HG03064 (cell line): ENCODE measurements around the gene UCK2.

Experiments
- ATAC-seq: cut with Tn5 transposase; IDR thresholded peaks from one replicate; pipeline ENCODE4 v1.9.1; 2021; ENCODE audit warnings: low read depth; ENCODE audit not compliant: unreplicated experiment

Gene UCK2

GRCh38 chr1:165928075-165928731, 100.8 kb downstream of the UCK2 start:
- no peak for ATAC-seq

DNA sequence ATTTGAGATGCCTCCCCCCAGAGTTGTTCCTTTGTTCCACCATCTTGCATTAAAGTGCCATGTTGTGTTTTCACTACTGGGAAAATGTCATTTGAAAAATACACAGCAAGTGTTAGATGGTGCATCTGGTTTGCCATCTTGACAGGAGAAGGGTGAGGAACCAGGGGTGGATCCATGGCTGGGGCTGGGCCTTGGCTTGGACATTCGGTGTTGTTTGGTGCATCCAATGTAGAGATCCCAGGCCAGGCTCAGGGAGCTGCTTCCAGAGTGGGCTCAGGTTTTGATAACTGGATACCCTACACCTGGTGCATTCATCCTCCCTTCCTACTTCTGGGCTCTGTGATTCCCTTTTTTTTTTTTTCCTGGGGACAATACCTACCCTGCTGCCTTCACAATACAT, 103.5 kb downstream of the UCK2 start:
- ATAC-seq = no peak

GRCh38 chr1:165933446-165934170, 106.2 kb downstream of the UCK2 start:
- ATAC-seq = no peak

DNA sequence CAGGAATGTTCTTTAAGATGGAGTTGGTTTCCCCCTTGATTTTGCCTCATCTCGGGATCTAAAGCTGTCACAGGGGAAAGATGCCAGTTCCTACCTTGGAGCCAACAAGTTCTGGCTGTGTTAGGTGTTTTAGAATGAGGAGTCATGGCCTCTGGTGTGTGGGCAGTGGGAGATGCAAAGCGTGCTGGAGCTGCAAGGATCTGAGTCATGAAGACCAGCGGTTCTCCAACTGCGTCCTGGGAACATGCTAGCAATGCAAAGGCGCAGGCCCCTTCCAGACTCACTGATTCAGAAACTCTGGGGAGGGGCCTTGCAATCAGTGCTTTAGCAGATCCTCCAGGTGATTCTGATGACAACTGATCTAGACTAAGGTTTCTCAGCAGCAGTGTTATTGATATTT, 109.1 kb downstream of the UCK2 start:
- ATAC-seq = no peak

- ATAC-seq = no peak
Measured at GRCh38 chr1:165937829-165938228, 110.4 kb downstream of the UCK2 start.

DNA sequence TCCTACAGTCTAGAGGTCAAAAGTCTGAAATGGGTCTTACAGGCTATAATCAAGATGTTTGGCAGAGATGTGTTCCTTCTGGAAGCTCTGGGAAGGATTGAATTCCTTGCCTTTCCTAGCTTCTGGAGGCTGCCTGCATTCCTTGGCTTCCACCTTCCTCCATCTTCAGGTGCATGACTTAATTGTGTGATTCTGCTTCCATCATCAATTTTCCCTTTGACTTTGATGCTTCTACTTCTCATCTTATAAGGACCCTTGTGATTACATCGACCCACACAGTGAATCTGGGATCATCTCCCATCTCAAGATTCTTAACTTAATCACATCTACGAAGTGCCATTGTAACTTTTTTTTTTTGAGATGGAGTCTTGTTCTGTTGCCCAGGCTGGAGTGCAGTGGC, 111.4 kb downstream of the UCK2 start:
- no peak for ATAC-seq

- ATAC-seq = no peak
Measured at GRCh38 chr1:165941531-165941930, 114.1 kb downstream of the UCK2 start.

GRCh38 chr1:165942062-165942461, 114.6 kb downstream of the UCK2 start:
- ATAC-seq = no peak

DNA sequence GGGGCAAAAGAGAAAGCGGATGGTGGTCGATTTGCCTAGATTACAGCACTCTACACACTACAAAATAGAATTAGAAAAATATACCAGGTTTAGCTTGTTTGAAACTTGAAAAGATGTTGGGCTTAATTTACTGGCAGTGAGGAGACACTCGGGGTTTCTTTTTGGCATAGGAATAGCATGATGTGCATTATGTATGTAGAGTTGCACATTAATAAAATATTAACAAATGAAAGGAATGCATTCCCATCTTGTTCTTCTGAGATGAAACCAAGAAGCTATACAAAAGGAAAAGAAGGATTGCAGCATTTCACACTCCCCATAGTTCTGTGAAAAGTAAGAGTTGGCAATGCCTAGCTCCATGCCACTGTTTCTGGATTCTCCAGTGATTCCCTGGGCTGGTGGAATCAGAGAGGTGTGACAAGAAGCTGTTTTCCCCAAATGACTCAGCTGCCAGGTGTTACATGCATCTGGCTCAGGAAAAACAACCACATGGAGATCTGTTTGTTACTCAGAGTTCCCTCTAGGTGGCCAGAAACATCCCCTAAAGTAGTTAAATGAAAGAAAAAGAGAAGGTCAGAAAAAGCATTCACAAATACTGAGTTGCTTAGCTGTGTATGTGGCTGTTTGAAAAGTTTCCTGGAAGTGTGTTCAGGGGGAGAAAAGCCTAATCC, 115.6 kb downstream of the UCK2 start:
- ATAC-seq = no peak

DNA sequence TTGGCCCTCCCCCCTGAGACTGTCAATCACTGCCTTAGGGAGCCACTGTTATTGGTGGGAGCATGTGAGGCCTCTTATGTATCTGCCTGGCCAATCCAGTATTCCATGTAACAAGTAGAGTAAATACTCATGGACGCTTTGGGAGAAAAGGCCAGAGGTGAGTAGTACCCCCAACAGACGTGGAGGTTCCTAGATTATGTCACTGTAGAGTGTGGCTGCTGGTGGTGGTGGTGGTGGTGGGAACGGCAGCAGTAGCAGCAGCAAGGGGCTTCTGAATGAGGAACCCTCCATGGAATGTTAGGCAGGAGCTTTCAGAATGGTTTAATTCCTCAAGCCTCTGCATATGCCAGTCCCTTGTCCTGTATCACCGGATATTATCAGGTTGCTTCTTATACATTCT, 118.5 kb downstream of the UCK2 start:
- no peak for ATAC-seq

DNA sequence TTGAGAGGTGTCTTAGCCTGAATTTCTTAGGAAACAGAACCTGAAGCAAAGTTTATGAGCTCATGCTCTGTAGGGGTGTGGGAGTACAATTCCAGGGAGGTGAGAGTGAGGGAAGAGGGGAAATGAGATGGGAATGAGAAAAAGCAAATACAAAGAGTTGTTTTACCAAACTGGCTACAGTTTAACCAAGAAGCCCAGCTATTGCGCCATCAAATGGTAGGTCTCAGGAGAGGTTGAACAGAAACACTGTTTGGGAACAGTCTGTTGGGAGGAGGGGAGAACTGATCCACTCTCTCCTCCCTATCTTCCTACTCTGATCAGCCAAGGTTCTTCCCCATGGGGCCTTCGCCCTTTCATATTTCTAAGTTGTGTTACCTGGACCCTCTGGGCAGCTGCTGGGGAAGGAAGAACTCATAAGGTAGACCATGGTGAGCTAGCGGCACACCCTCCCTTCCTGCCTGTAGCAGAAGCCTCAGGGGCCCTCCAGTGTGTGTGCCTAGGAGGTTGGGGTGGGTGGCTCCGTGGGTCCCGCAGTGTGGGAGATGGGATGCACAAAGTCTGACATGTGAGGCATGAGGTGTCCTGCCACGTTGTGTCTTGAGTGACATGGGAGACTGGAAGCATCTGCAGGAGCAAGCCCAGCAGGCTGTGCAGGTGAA, 120.5 kb downstream of the UCK2 start:
- no peak for ATAC-seq

- no peak for ATAC-seq
Measured at GRCh38 chr1:165949335-165950130, 122.1 kb downstream of the UCK2 start.

- no peak for ATAC-seq
Measured at GRCh38 chr1:165954940-165955339, 127.5 kb downstream of the UCK2 start.

GRCh38 chr1:165958306-165958705, 130.9 kb downstream of the UCK2 start:
- ATAC-seq = no peak

DNA sequence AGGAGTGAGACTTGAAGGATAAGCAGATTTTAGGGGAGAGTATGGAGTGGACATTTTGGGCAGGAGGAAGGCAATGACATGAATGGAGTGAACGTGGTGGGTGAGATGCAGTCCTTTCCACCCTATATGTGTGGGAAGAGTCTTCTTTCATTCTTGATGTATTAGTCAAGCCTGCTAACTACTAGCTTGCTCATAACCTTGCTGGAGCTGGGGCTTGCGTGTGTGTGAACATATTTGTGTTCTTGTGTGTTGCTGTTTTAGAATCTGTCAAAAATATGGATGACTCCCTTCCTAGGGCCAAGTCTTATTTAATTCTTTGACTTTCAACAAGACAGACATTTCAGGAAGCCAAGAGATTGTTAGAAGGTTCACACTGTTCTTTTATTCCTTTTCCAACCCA, 132.7 kb downstream of the UCK2 start:
- ATAC-seq = no peak

DNA sequence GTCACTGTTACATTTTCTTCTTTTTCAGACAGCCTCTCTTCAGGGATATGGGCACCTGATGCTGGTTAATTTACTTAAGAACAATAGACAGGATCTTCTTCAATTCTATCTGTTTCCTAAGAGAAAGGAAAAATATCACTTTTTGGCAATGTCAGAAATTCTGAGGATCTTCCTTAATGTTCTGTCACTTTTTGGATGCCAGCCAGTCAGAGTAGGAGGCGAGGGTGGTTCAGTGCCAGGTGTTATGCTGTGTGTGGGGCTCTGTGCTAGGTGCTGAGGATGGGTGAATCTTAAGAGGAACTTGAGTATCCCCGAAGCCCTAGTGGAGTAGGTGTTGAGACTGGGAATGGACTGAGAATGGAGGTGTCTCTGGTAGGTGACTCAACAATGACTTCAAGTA, 133.5 kb downstream of the UCK2 start:
- no peak for ATAC-seq
